ENCODE measurements around the gene GNB2.
"Not testable (repeated sequence)": the region's sequence is repeated elsewhere in the genome, so short reads cannot be mapped to it uniquely, and the experiment has no call there.

GNB2 gene

GRCh38 chr7:100665168-100665726 lies 8.3 kb upstream of the GNB2 start:
- no peak for DNase-seq (ENCODE audit: low spot score)

- no peak for DNase-seq (ENCODE audit: low spot score)
These were observed 6.0 kb upstream of the GNB2 start for GRCh38 chr7:100667331-100668068.

- no peak for DNase-seq (ENCODE audit: low spot score)
These were observed 5.5 kb upstream of the GNB2 start for GRCh38 chr7:100668069-100668449.

GRCh38 chr7:100669106-100669505 lies 4.4 kb upstream of the GNB2 start:
- DNase-seq (ENCODE audit: low spot score): not testable (repeated sequence)

GRCh38 chr7:100670074-100670473 lies 3.5 kb upstream of the GNB2 start:
- no peak for DNase-seq (ENCODE audit: low spot score)

GRCh38 chr7:100671353-100672327 lies 1.9 kb upstream of the GNB2 start:
- DNase-seq (ENCODE audit: low spot score): no peak

GRCh38 chr7:100673942-100674410 lies 436 bp downstream of the GNB2 start:
- DNase-seq (ENCODE audit: low spot score): no peak

- no peak for DNase-seq (ENCODE audit: low spot score)
These were observed 1.0 kb downstream of the GNB2 start for GRCh38 chr7:100674411-100675104.

GRCh38 chr7:100675105-100675451 lies 1.5 kb downstream of the GNB2 start:
- no peak for DNase-seq (ENCODE audit: low spot score)

- DNase-seq (ENCODE audit: low spot score): peak; percentile 89
These were observed 2.2 kb downstream of the GNB2 start for GRCh38 chr7:100675581-100676350.

- DNase-seq (ENCODE audit: low spot score): no peak
These were observed 3.2 kb downstream of the GNB2 start for GRCh38 chr7:100676501-100677306.

- no peak for DNase-seq (ENCODE audit: low spot score)
These were observed 4.0 kb downstream of the GNB2 start for GRCh38 chr7:100677308-100678267.

GRCh38 chr7:100678291-100678984 lies 4.9 kb downstream of the GNB2 start:
- DNase-seq (ENCODE audit: low spot score): no peak

GRCh38 chr7:100679129-100679926 lies 5.8 kb downstream of the GNB2 start:
- DNase-seq (ENCODE audit: low spot score): no peak

- DNase-seq (ENCODE audit: low spot score): no peak
These were observed 6.5 kb downstream of the GNB2 start for GRCh38 chr7:100679927-100680575.

GRCh38 chr7:100680576-100681271 lies 7.2 kb downstream of the GNB2 start:
- DNase-seq (ENCODE audit: low spot score): no peak

All from Ammon's horn (tissue), 1 donor.